ENCODE results near the gene CTNNA2.
A peak's percentile ranks its signal among the peaks of the same experiment; 100 is the strongest.

Gene CTNNA2

DNA sequence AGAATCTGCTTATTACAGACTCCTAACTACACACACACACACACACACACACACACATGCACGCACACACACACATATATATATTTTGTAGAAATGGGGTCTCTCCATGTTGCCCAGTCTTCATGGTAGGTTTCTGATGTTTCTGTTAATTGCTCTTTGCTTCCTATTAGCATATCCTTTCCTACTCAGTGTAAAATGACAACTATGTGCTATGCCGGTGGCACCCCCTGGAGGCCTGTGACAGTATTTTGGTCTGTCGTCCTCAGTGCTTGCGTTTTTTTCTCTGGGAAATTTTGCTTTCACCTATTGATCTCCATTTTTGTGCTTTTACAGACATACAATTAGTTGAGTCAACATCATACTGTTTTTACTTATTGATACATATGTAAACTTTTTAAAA lies 469.6 kb downstream of the CTNNA2 start:
- Histone ChIP-seq H4K12ac (ENCODE audit: low read depth, low read length) (no peak overlapping the region), H3K79me1 (ENCODE audit: low read length) (no peaks in the 10 kb centered on the region), H3K4me3 (ENCODE audit: low read depth, low read length) (no peak overlapping the region), H3K27me3 (ENCODE audit: insufficient read depth, low read length) (no peaks in the 10 kb centered on the region), H3K9ac (ENCODE audit: low read length) (no peak overlapping the region), H2BK12ac (ENCODE audit: low read length) (no peak overlapping the region), H3K4me2 (ENCODE audit: low read length) (no peak overlapping the region), H3K27ac (ENCODE audit: low read depth, low read length) (no peak overlapping the region), H4K91ac (ENCODE audit: low read depth, low read length) (no peak overlapping the region), H3K79me2 (ENCODE audit: control insufficient read depth, insufficient read depth, low read length, poor library complexity) (no peaks in the 10 kb centered on the region), H3K36me3 (ENCODE audit: control insufficient read depth in 1 of 2, insufficient read depth in 2 of 2, low read length in 2 of 2) (no peaks in the 10 kb centered on the region), H4K8ac (ENCODE audit: low read depth, low read length) (no peak overlapping the region), H3K9me3 (ENCODE audit: insufficient read depth, low read depth, low read length) (no peaks in the 10 kb centered on the region), H3K14ac (ENCODE audit: low read length) (no peak overlapping the region), H2BK5ac (ENCODE audit: low read depth, low read length, poor library complexity) (no peak overlapping the region), H2AK5ac (ENCODE audit: low read length) (no peak overlapping the region), H3K23ac (ENCODE audit: low read length) (no peak overlapping the region), H3K4me1 (ENCODE audit: control insufficient read depth in 1 of 2, insufficient read depth in 2 of 2, low read length in 2 of 2) (no peaks in the 10 kb centered on the region), H3K4ac (ENCODE audit: low read depth, low read length) (no peak overlapping the region), H3K18ac (ENCODE audit: low read length) (no peak overlapping the region), H2BK120ac (ENCODE audit: insufficient read depth, low read length, poor library complexity) (no peak overlapping the region), H2AFZ (ENCODE audit: insufficient read depth, low read length, poor library complexity) (no peak overlapping the region)
- peak in 1 of 2 donors; percentile 3 for DNase-seq
- WGBS (ENCODE audit: extremely low coverage, insufficient coverage, insufficient read length): no CpG with 5 or more reads among the region's 4 CpGs

DNA sequence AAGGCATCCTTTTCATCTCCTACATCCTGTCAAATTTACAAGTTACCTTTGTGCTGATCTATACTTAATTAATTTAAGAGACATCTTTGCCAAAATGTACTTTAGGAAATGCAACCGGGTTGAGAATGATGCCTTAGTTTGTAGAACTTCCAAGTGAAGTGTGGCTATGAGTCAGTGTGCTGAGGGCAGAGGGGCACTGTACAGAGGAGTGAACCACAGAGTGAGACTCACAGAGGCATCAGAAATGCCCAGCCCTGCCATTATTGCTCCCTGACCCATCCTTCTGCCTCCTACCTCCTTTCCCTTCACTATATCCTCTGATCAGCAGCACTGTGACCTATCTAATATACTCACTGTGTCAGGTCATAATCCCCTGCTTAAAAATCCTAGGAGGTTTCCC lies 471.6 kb downstream of the CTNNA2 start:
- H2AK5ac ChIP-seq (ENCODE audit: low read length): no peak overlapping the region
- H3K27ac ChIP-seq (ENCODE audit: low read depth, low read length): no peak overlapping the region
- H2AFZ ChIP-seq (ENCODE audit: insufficient read depth, low read length, poor library complexity): no peak overlapping the region
- H3K4me3 ChIP-seq (ENCODE audit: low read depth, low read length): no peak overlapping the region
- H4K8ac ChIP-seq (ENCODE audit: low read depth, low read length): no peak overlapping the region
- H3K27me3 ChIP-seq (ENCODE audit: insufficient read depth, low read length): no peaks in the 10 kb centered on the region
- H3K14ac ChIP-seq (ENCODE audit: low read length): no peak overlapping the region
- no peak overlapping the region for H3K23ac ChIP-seq (ENCODE audit: low read length)
- H2BK120ac ChIP-seq (ENCODE audit: insufficient read depth, low read length, poor library complexity): no peak overlapping the region
- H3K4me1 ChIP-seq (ENCODE audit: control insufficient read depth in 1 of 2, insufficient read depth in 2 of 2, low read length in 2 of 2): no peaks in the 10 kb centered on the region
- no peak overlapping the region for H3K4me2 ChIP-seq (ENCODE audit: low read length)
- H3K9ac ChIP-seq (ENCODE audit: low read length): no peak overlapping the region
- H3K9me3 ChIP-seq (ENCODE audit: insufficient read depth, low read depth, low read length): no peaks in the 10 kb centered on the region
- no peak overlapping the region for H4K12ac ChIP-seq (ENCODE audit: low read depth, low read length)
- H3K79me2 ChIP-seq (ENCODE audit: control insufficient read depth, insufficient read depth, low read length, poor library complexity): no peaks in the 10 kb centered on the region
- WGBS (ENCODE audit: extremely low coverage, insufficient coverage, insufficient read length): no CpG with 5 or more reads among the region's 1 CpG
- H3K4ac ChIP-seq (ENCODE audit: low read depth, low read length): no peak overlapping the region
- H4K91ac ChIP-seq (ENCODE audit: low read depth, low read length): no peak overlapping the region
- no peak overlapping the region for H2BK12ac ChIP-seq (ENCODE audit: low read length)
- H3K18ac ChIP-seq (ENCODE audit: low read length): no peak overlapping the region
- H2BK5ac ChIP-seq (ENCODE audit: low read depth, low read length, poor library complexity): no peak overlapping the region
- no peak for DNase-seq
- H3K79me1 ChIP-seq (ENCODE audit: low read length): no peaks in the 10 kb centered on the region
- H3K36me3 ChIP-seq (ENCODE audit: control insufficient read depth in 1 of 2, insufficient read depth in 2 of 2, low read length in 2 of 2): no peaks in the 10 kb centered on the region

DNA sequence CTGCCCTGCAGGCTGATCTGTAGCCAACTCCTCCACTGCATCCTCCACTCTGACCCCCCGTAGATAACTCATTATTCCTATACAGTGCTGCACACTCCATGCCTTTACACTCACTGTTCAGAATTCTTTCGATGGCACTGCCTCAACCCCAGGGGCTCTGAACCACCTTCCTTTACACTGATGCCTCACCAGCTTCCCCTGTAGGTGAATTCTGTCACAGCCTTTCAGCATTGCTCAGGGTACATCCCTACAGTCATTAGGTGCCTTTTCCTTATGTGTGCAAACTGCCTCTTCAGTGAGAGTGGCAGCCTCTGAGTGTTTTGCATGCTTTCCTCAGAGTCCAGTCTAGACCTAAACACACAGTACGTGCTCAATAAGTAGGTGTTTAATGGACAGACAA lies 472.3 kb downstream of the CTNNA2 start:
- Histone ChIP-seq H2AK5ac (ENCODE audit: low read length) (no peak overlapping the region), H3K36me3 (ENCODE audit: control insufficient read depth in 1 of 2, insufficient read depth in 2 of 2, low read length in 2 of 2) (no peaks in the 10 kb centered on the region), H4K91ac (ENCODE audit: low read depth, low read length) (no peak overlapping the region), H3K4me3 (ENCODE audit: low read depth, low read length) (no peak overlapping the region), H3K4ac (ENCODE audit: low read depth, low read length) (no peak overlapping the region), H3K9me3 (ENCODE audit: insufficient read depth, low read depth, low read length) (no peaks in the 10 kb centered on the region), H2BK12ac (ENCODE audit: low read length) (no peak overlapping the region), H3K9ac (ENCODE audit: low read length) (no peak overlapping the region), H3K4me2 (ENCODE audit: low read length) (no peak overlapping the region), H3K79me2 (ENCODE audit: control insufficient read depth, insufficient read depth, low read length, poor library complexity) (no peaks in the 10 kb centered on the region), H3K14ac (ENCODE audit: low read length) (no peak overlapping the region), H2BK5ac (ENCODE audit: low read depth, low read length, poor library complexity) (no peak overlapping the region), H4K8ac (ENCODE audit: low read depth, low read length) (no peak overlapping the region), H4K12ac (ENCODE audit: low read depth, low read length) (no peak overlapping the region), H3K4me1 (ENCODE audit: control insufficient read depth in 1 of 2, insufficient read depth in 2 of 2, low read length in 2 of 2) (no peaks in the 10 kb centered on the region), H3K27ac (ENCODE audit: low read depth, low read length) (no peak overlapping the region), H2BK120ac (ENCODE audit: insufficient read depth, low read length, poor library complexity) (no peak overlapping the region), H3K79me1 (ENCODE audit: low read length) (no peaks in the 10 kb centered on the region), H3K23ac (ENCODE audit: low read length) (no peak overlapping the region), H3K18ac (ENCODE audit: low read length) (no peak overlapping the region), H3K27me3 (ENCODE audit: insufficient read depth, low read length) (no peaks in the 10 kb centered on the region), H2AFZ (ENCODE audit: insufficient read depth, low read length, poor library complexity) (no peak overlapping the region)
- DNase-seq: no peak
- no CpG with 5 or more reads among the region's 3 CpGs for WGBS (ENCODE audit: extremely low coverage, insufficient coverage, insufficient read length)

DNA sequence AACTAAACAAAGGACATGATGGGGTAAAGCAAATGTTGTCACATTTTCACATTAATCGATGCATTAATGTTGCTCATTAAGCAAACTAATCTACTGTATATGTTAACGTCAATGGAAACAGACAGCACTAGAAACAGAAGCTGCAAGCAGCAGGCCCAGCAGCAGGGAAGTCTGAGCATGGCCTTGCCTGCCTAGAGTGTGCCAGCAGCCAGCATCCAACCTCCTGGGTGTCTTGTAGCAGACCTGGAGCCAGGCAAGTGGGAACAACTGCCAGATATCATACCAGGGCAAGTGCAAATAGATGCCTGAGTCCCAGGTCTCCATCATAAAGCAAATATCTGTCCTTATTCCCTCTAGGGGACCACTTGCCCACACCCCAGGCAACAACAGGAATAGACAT lies 472.7 kb downstream of the CTNNA2 start:
- no CpG with 5 or more reads among the region's 2 CpGs for WGBS (ENCODE audit: extremely low coverage, insufficient coverage, insufficient read length)
- no peak overlapping the region for H2AFZ ChIP-seq (ENCODE audit: insufficient read depth, low read length, poor library complexity)
- H4K91ac ChIP-seq (ENCODE audit: low read depth, low read length): no peak overlapping the region
- H3K36me3 ChIP-seq (ENCODE audit: control insufficient read depth in 1 of 2, insufficient read depth in 2 of 2, low read length in 2 of 2): no peaks in the 10 kb centered on the region
- no peaks in the 10 kb centered on the region for H3K79me2 ChIP-seq (ENCODE audit: control insufficient read depth, insufficient read depth, low read length, poor library complexity)
- no peak for DNase-seq
- H3K4ac ChIP-seq (ENCODE audit: low read depth, low read length): no peak overlapping the region
- H4K8ac ChIP-seq (ENCODE audit: low read depth, low read length): no peak overlapping the region
- H3K14ac ChIP-seq (ENCODE audit: low read length): no peak overlapping the region
- H2BK120ac ChIP-seq (ENCODE audit: insufficient read depth, low read length, poor library complexity): no peak overlapping the region
- no peak overlapping the region for H3K27ac ChIP-seq (ENCODE audit: low read depth, low read length)
- H3K4me1 ChIP-seq (ENCODE audit: control insufficient read depth in 1 of 2, insufficient read depth in 2 of 2, low read length in 2 of 2): no peaks in the 10 kb centered on the region
- H3K4me2 ChIP-seq (ENCODE audit: low read length): no peak overlapping the region
- no peak overlapping the region for H3K9ac ChIP-seq (ENCODE audit: low read length)
- no peaks in the 10 kb centered on the region for H3K27me3 ChIP-seq (ENCODE audit: insufficient read depth, low read length)
- no peak overlapping the region for H4K12ac ChIP-seq (ENCODE audit: low read depth, low read length)
- H2BK12ac ChIP-seq (ENCODE audit: low read length): no peak overlapping the region
- no peak overlapping the region for H3K23ac ChIP-seq (ENCODE audit: low read length)
- no peaks in the 10 kb centered on the region for H3K79me1 ChIP-seq (ENCODE audit: low read length)
- no peak overlapping the region for H2AK5ac ChIP-seq (ENCODE audit: low read length)
- H3K18ac ChIP-seq (ENCODE audit: low read length): no peak overlapping the region
- no peak overlapping the region for H3K4me3 ChIP-seq (ENCODE audit: low read depth, low read length)
- no peaks in the 10 kb centered on the region for H3K9me3 ChIP-seq (ENCODE audit: insufficient read depth, low read depth, low read length)
- H2BK5ac ChIP-seq (ENCODE audit: low read depth, low read length, poor library complexity): no peak overlapping the region
